B cell (primary cell): Measurements from ENCODE around the gene KIAA1217. TPM values are rescaled to one million over a fixed set of nuclear protein-coding genes. Genes with fewer than 3 reads are reported as not detected.

ENCODE experiments used
- ATAC-seq: fragments of 200-7000 bp; cut with Tn5 transposase; one replicate; pipeline ENCODE4 v1.10.0; 2021; ENCODE audit warnings: low read depth, mild to moderate bottlenecking, moderate number of reproducible peaks, moderate library complexity
- CTCF ChIA-PET: fragments of 350-600 bp; sonication (Branson Sonifier 250); formaldehyde crosslinking; loops from one replicate; lab custom pipeline; 2021; ENCODE audit warnings: antibody characterized with exemption, inconsistent platforms; lab: Charles Lee
- POLR2A ChIA-PET: fragments of 350-600 bp; sonication (Branson Sonifier 250); formaldehyde crosslinking; loops from one replicate; lab custom pipeline; 2021; ENCODE audit warnings: antibody characterized with exemption; lab: Charles Lee
- DNase-seq: peaks from one replicate; pipeline ENCODE4 v3.0.0; 2013
- H2AFZ ChIP-seq: 2 replicates; pipeline ENCODE4 v1.6.1; 2012; ENCODE audit warnings: mild to moderate bottlenecking, low read depth, low read length; ENCODE audit not compliant: insufficient read depth, poor library complexity, severe bottlenecking
- H3K27ac ChIP-seq, 2 donors: 1 replicate in 1 of 2; 2 replicates in 1 of 2; pipeline ENCODE4 v1.5.1; 2012 to 2013; ENCODE audit warnings: low read length in 2 of 2, mild to moderate bottlenecking in 2 of 2, moderate library complexity in 1 of 2
- H3K27me3 ChIP-seq, 4 experiments: fragments of 200-600 bp in 1 of 4; sonication (generic) in 1 of 4; replicated peaks in 1 of 4; 1 replicate in 2 of 4; 2 replicates in 2 of 4; pipeline versions ENCODE4 v1.6.1 to v1.7.0; 2013 to 2016; ENCODE audit warnings: low read length in 3 of 4, mild to moderate bottlenecking in 2 of 4, mixed read lengths in 1 of 4, moderate library complexity in 1 of 4; ENCODE audit not compliant: insufficient read depth in 4 of 4, control insufficient read depth in 3 of 4; ENCODE audit errors: control extremely low read depth in 1 of 4
- H3K36me3 ChIP-seq, 2 experiments: replicated peaks in 1 of 2; 1 replicate in 1 of 2; 2 replicates in 1 of 2; pipeline versions ENCODE4 v1.6.1 to v1.7.1; 2013; ENCODE audit warnings: low read length in 1 of 2; ENCODE audit not compliant: insufficient read depth in 2 of 2, control insufficient read depth in 1 of 2; ENCODE audit errors: control extremely low read depth in 1 of 2, extremely low read depth in 1 of 2
- H3K4me1 ChIP-seq, 2 donors: fragments of 200-600 bp in 1 of 2; sonication (generic) in 1 of 2; 1 replicate in 1 of 2; 2 replicates in 1 of 2; pipeline versions ENCODE4 v1.5.1 to v1.6.1; 2013 to 2017; ENCODE audit warnings: low read length in 2 of 2; ENCODE audit not compliant: control insufficient read depth in 2 of 2, insufficient read depth in 2 of 2
- H3K4me2 ChIP-seq: replicated peaks from 2 replicates; pipeline ENCODE3; 2012; ENCODE audit warnings: mild to moderate bottlenecking, low read depth, low read length; ENCODE audit not compliant: poor library complexity, severe bottlenecking
- H3K4me3 ChIP-seq, 5 experiments: fragments of 200-600 bp in 1 of 5; sonication (generic) in 1 of 5; 1 replicate in 3 of 5; 2 replicates in 2 of 5; pipeline versions ENCODE4 v1.5.1 to v1.7.0; 2011 to 2016; ENCODE audit warnings: low read length in 4 of 5, mild to moderate bottlenecking in 4 of 5, low read depth in 2 of 5, control low read depth in 1 of 5, moderate library complexity in 1 of 5; ENCODE audit not compliant: insufficient read depth in 1 of 5; ENCODE audit errors: control extremely low read depth in 1 of 5, extremely low read depth in 1 of 5
- H3K79me2 ChIP-seq: fragments of 200-600 bp; sonication (generic); one replicate; pipeline ENCODE4 v1.6.0; 2016; ENCODE audit warnings: low read length; ENCODE audit not compliant: control insufficient read depth, insufficient read depth
- H3K9ac ChIP-seq: fragments of 200-600 bp; sonication (generic); 2 replicates; pipeline ENCODE4 v1.6.1; 2017; ENCODE audit warnings: mild to moderate bottlenecking, low read length, moderate library complexity
- H3K9me3 ChIP-seq, 3 donors: one replicate each; pipeline versions ENCODE4 v1.6.1 to v1.7.1; 2013; ENCODE audit warnings: low read length in 2 of 3; ENCODE audit not compliant: control insufficient read depth in 2 of 3, insufficient read depth in 1 of 3; ENCODE audit errors: control extremely low read depth in 1 of 3
- H4K20me1 ChIP-seq: 2 replicates; pipeline ENCODE4 v1.6.0; 2012; ENCODE audit warnings: mild to moderate bottlenecking, low read length; ENCODE audit not compliant: insufficient read depth, control insufficient read depth, poor library complexity, severe bottlenecking
- H3K27ac Mint-ChIP-seq: one replicate; pipeline ENCODE4 v1.8.0; 2021; ENCODE audit warnings: mixed read lengths
- H3K27me3 Mint-ChIP-seq: one replicate; pipeline ENCODE4 v1.8.0; 2021; ENCODE audit warnings: mixed read lengths
- H3K4me1 Mint-ChIP-seq: one replicate; pipeline ENCODE4 v1.8.0; 2021; ENCODE audit warnings: mixed read lengths
- H3K4me3 Mint-ChIP-seq: one replicate; pipeline ENCODE4 v1.8.0; 2021; ENCODE audit warnings: mixed read lengths
- H3K9me3 Mint-ChIP-seq: one replicate; pipeline ENCODE4 v1.8.0; 2022; ENCODE audit warnings: mixed read lengths; ENCODE audit not compliant: insufficient read depth
- CTCF ChIP-seq: fragments of 200-600 bp; IDR thresholded peaks from one replicate; pipeline ENCODE4 v1.8.0; 2022; ENCODE audit warnings: antibody characterized with exemption, mild to moderate bottlenecking
- EZH2 ChIP-seq: IDR thresholded peaks from 2 replicates; pipeline ENCODE4 v1.6.1; 2012; ENCODE audit warnings: borderline replicate concordance, low read depth, mild to moderate bottlenecking, moderate library complexity, low read length; ENCODE audit not compliant: insufficient read depth, poor library complexity, severe bottlenecking
- WGBS: methylation state at CpG from one replicate; pipeline ENCODE4 v1.1.5; 2013; ENCODE audit warnings: missing lambda C conversion rate; ENCODE audit not compliant: insufficient coverage; 5-methylcytosine and 5-hydroxymethylcytosine counted together
- intact Hi-C: fragments of 100-400 bp; cut with micrococcal nuclease; formaldehyde crosslinking; loops from one replicate; pipeline ENCODE4 v1.10.0; 2022
- polyA plus RNA-seq: library from polyadenylated mRNA; depleted of rRNA; stranded (reverse); fragments of >200 nt; gene quantifications from 2 replicates; pipeline ENCODE4 v1.2.3, GENCODE V29; 2012
- total RNA-seq, 2 donors: library from RNA; stranded (reverse); fragments of 120-200 nt in 1 of 2; gene quantifications; 1 replicate in 1 of 2; 2 replicates in 1 of 2; pipeline versions ENCODE4 v1.2.3 to v1.2.4, GENCODE V29; 2013 to 2022

The KIAA1217 gene
- total and polyA plus RNA-seq, 2 donors (not counting 1 experiment from before 2014, with no cell fraction given) = 0.67 TPM; not detected in 1

DNA sequence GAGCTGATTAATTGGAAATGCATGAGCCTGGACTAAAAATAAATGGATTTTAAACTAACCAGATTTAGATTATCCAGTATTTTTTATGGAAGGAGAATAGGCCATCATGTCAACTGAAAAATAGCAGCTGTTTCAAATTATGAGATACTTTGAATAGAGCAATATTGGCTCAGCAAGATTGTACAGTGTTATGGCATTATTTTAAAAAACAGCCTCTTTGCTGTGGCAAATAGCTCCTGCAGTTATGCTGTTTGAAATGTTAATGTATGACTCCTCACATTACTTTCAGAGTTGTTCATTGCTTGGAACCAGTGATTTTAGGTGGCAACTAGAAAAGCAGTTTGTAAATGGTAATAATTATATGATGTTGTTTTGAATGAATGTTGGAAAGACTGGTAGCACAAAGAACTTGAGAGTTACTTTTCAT is 244.5 kb downstream of the KIAA1217 start:
- H3K27me3 Mint-ChIP-seq = peaks cover 3% of the 10 kb centered on the region
- H3K27ac ChIP-seq = no peak overlapping the region
- H3K36me3 ChIP-seq = no peaks in the 10 kb centered on the region
- H3K27me3 ChIP-seq = peaks cover 0 to 3% (median 0%) of the 10 kb centered on the region in 4 experiments
- DNase-seq = no peak
- TF ChIP-seq EZH2 (no peak), CTCF (no peak)
- no peaks in the 10 kb centered on the region for H3K4me1 Mint-ChIP-seq
- H3K4me2 ChIP-seq = no peak overlapping the region
- H3K4me1 ChIP-seq = no peaks in the 10 kb centered on the region
- ATAC-seq = no peak
- no peak overlapping the region for H3K4me3 Mint-ChIP-seq
- intact Hi-C loops = no loop called here
- no peak overlapping the region for H3K9ac ChIP-seq
- no peak overlapping the region for H3K4me3 ChIP-seq
- H2AFZ ChIP-seq = no peak overlapping the region
- no peaks in the 10 kb centered on the region for H3K9me3 Mint-ChIP-seq
- no peak overlapping the region for H3K27ac Mint-ChIP-seq
- CTCF ChIA-PET = no interaction called here
- POLR2A ChIA-PET = no interaction called here
- no peaks in the 10 kb centered on the region for H3K9me3 ChIP-seq
- H3K79me2 ChIP-seq = no peaks in the 10 kb centered on the region
- no peaks in the 10 kb centered on the region for H4K20me1 ChIP-seq

DNA sequence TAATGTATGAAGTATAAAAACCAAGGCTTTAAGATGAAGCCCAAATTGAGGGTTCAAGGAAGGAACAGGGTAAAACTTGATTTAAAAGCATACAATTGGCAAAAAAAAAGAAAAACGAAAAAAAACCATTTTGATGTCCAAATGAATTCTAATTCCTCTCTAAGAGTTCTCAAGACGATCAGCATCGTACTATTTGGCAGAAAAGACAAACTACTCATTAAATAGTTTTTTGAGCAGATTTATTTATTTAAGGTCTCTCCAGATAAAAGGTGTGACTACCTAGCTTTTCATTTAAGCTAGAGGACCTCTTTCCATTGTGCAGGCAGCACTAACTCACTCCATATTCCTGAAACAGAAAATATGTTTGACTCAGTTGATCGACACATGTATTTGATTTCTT is 245.0 kb downstream of the KIAA1217 start:
- H3K27ac ChIP-seq = no peak overlapping the region
- TF ChIP-seq EZH2 (no peak), CTCF (no peak)
- peaks cover 0 to 3% (median 0%) of the 10 kb centered on the region in 4 experiments for H3K27me3 ChIP-seq
- no peaks in the 10 kb centered on the region for H3K4me1 Mint-ChIP-seq
- POLR2A ChIA-PET = no interaction called here
- ATAC-seq = no peak
- no peak overlapping the region for H3K4me3 Mint-ChIP-seq
- no peaks in the 10 kb centered on the region for H3K9me3 ChIP-seq
- no peaks in the 10 kb centered on the region for H3K79me2 ChIP-seq
- no peaks in the 10 kb centered on the region for H4K20me1 ChIP-seq
- H3K36me3 ChIP-seq = no peaks in the 10 kb centered on the region
- no peaks in the 10 kb centered on the region for H3K9me3 Mint-ChIP-seq
- DNase-seq = no peak
- no peaks in the 10 kb centered on the region for H3K4me1 ChIP-seq
- peaks cover 3% of the 10 kb centered on the region for H3K27me3 Mint-ChIP-seq
- H3K4me2 ChIP-seq = no peak overlapping the region
- intact Hi-C loops = no loop called here
- no peak overlapping the region for H3K27ac Mint-ChIP-seq
- CTCF ChIA-PET = no interaction called here
- no peak overlapping the region for H3K4me3 ChIP-seq
- no CpG with 5 or more reads among the region's 4 CpGs for WGBS
- no peak overlapping the region for H2AFZ ChIP-seq
- no peak overlapping the region for H3K9ac ChIP-seq
